ENCODE results near the gene SPINK7.

DNA sequence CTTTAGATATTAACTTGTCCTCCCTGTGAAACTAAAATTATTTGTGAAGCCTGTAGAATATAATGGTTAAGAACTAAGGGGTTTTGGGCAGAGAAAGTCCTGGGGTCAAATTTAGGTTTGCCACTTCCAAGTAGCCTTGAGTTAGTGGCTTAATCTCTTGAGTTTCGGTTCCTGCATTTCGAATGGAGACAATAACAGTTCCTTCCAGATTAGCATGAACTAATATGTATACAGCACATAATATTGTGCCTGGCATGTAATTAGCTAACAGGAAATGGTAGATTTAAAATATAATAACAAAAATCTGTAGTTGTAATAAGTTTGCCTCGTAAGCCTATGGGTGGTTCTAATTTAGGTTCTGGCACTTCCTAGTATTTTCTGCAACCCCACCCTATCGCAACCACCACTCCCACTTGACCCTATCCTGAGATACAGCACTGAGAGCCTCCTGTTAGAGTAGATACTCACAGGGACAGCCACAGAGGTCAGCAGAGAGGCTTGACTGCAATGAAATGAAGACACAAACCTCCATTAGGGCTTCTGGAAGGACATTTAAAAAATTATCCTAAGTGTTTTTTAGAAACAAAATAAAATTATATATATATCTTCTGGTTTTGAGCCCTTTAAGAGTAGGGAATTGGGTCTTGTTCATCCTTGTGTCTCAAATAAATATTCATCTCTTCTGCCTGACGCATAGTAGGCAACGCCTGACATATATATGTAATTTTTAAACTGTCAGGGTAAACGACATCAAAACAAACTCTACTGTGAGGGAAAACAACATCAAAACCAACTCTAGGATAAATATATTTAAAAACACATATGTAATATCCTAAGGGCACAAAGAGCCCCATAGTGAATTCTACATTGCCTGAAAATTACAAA lies 31.6 kb downstream of the SPINK7 start:
- TF ChIP-seq CTCF (IDR thresholded peaks at IDR 0.05; ENCODE audit: insufficient read depth, low read length) (no peak), POLR2AphosphoS5 (IDR thresholded peaks at IDR 0.05; ENCODE audit: low read depth) (no peak), REST (IDR thresholded peaks at IDR 0.05; ENCODE audit: insufficient replicate concordance, low read depth) (no peak), GABPA (IDR thresholded peaks at IDR 0.05; ENCODE audit: low read depth) (no peak), SPI1 (IDR thresholded peaks at IDR 0.05; ENCODE audit: borderline replicate concordance, low read depth) (no peak)

Measured in HL-60 (cell line).